BJ (cell line): ENCODE measurements around the gene EDIL3. TPM values are rescaled to one million over a fixed set of nuclear protein-coding genes. Genes with fewer than 3 reads are reported as not detected.

ENCODE experiments used
- CTCF ChIA-PET: fragments of 350-600 bp; formaldehyde crosslinking; extraction: SDS; loops from one replicate; lab custom pipeline; 2021; ENCODE audit warnings: antibody characterized with exemption, inconsistent platforms; lab: Yijun Ruan, JAX
- POLR2A ChIA-PET: fragments of 300-600 bp; sonication (Branson Sonifier 250); formaldehyde crosslinking; extraction: SDS; loops from one replicate; lab custom pipeline; 2021; ENCODE audit warnings: antibody characterized with exemption; lab: Charles Lee
- DNase-seq: peaks from one replicate; pipeline ENCODE4 v3.0.0-alpha.2; 2011; ENCODE audit warnings: low read depth
- H3K27me3 ChIP-seq: 2 replicates; pipeline ENCODE4 v1.6.0; 2011; ENCODE audit warnings: low read length; ENCODE audit not compliant: control insufficient read depth, insufficient read depth
- H3K36me3 ChIP-seq: 2 replicates; pipeline ENCODE4 v1.5.1; 2011; ENCODE audit warnings: low read length; ENCODE audit not compliant: control insufficient read depth, insufficient read depth
- H3K4me3 ChIP-seq: 2 replicates; pipeline ENCODE4 v1.5.1; 2011; ENCODE audit warnings: low read depth, mild to moderate bottlenecking, control low read depth, low read length
- polyA plus RNA-seq: library from polyadenylated mRNA; depleted of rRNA; stranded (reverse); fragments of >200 nt; gene quantifications from 2 replicates; pipeline ENCODE4 v1.2.3, GENCODE V29; 2011
- TF ChIP-seq, protein P1 (sequence below): IDR thresholded peaks from 2 replicates; pipeline ENCODE4 v1.5.1; 2011; ENCODE audit warnings: low read depth, mild to moderate bottlenecking, control low read depth, inconsistent platforms, low read length, moderate library complexity; ENCODE audit not compliant: insufficient read depth

The EDIL3 gene
- polyA plus RNA-seq, 1 experiment: 8.4 TPM

DNA sequence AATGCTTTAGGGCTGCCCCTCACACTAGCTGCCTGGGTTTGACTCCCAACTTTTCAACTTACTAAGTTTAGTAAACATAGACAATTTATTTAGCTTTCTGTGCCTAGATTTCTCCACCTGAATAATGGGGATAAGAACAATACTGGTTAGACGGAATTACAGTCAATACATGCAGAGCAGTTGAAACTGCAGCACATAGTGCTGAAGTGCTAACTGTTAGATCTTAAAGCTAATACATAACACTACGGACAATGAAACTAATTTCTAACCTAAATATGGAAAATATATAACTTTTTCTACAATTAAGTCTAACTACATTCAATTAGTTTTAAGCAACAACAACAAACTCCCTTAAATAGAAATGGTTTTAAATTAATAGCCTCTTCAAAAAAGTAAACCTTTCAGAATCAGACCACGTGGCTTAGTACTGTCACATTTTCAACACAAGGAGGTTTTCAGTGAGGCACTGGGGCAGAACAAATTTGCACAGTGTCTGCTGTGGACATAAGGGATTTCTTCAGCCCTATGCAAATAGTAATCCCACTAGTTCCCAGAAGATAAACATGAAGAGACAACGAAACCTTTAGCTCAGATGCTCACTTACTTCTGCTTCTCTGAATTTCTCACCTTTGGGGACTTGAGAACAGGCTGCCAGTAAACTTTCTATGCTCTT, 293.4 kb downstream of the EDIL3 start:
- H3K4me3 ChIP-seq: no peak overlapping the region
- ChIA-PET POLR2A (no interaction called here), CTCF (no interaction called here)
- TF ChIP-seq, protein P1, sequence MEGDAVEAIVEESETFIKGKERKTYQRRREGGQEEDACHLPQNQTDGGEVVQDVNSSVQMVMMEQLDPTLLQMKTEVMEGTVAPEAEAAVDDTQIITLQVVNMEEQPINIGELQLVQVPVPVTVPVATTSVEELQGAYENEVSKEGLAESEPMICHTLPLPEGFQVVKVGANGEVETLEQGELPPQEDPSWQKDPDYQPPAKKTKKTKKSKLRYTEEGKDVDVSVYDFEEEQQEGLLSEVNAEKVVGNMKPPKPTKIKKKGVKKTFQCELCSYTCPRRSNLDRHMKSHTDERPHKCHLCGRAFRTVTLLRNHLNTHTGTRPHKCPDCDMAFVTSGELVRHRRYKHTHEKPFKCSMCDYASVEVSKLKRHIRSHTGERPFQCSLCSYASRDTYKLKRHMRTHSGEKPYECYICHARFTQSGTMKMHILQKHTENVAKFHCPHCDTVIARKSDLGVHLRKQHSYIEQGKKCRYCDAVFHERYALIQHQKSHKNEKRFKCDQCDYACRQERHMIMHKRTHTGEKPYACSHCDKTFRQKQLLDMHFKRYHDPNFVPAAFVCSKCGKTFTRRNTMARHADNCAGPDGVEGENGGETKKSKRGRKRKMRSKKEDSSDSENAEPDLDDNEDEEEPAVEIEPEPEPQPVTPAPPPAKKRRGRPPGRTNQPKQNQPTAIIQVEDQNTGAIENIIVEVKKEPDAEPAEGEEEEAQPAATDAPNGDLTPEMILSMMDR: no peak
- DNase-seq: no peak
- H3K36me3 ChIP-seq: no peaks in the 10 kb centered on the region
- H3K27me3 ChIP-seq: no peaks in the 10 kb centered on the region

DNA sequence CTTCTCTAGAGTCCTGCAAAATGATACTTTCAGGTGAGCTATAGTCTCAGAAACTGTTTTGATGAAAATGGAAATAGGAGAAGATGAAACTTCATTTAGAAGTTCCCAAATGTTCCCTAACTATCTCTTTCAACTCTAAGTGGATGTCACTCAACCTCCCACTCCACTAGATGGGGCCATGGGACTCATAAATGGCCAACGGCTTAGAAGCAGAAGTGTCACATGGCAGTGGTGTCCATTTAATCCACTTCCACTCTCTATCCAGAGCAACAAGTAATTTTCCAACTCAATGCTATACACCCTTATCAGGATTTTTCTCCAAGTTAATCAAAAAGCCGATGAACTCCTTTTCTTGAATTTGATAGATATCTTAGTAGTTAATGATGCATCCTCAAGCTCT, 295.7 kb downstream of the EDIL3 start:
- TF ChIP-seq, protein P1: no peak
- Histone ChIP-seq H3K27me3 (no peaks in the 10 kb centered on the region), H3K4me3 (no peak overlapping the region), H3K36me3 (no peaks in the 10 kb centered on the region)
- POLR2A ChIA-PET: no interaction called here
- CTCF ChIA-PET: no interaction called here
- no peak for DNase-seq

DNA sequence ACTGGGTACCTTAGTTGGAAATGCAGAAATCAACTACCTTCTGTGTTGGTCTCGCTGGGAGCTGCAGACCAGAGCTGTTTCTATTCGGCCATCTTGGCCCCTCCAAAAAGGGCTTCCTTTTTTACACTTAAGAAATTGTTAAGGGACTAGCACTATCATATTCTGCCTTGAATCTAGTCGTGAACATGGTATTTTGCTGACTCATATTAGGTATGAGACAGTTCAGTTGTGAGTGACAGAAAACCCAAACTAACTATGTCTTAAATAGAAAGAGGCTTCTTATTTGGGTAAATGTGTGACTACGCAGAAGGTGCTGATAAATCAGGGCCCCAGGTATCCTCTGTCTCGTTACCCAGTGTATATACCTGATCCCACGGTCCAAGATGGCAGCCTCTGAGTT, 298.2 kb downstream of the EDIL3 start:
- POLR2A ChIA-PET: no interaction called here
- CTCF ChIA-PET: no interaction called here
- Histone ChIP-seq H3K27me3 (no peaks in the 10 kb centered on the region), H3K36me3 (no peaks in the 10 kb centered on the region), H3K4me3 (no peak overlapping the region)
- TF ChIP-seq, protein P1: no peak
- DNase-seq: no peak

DNA sequence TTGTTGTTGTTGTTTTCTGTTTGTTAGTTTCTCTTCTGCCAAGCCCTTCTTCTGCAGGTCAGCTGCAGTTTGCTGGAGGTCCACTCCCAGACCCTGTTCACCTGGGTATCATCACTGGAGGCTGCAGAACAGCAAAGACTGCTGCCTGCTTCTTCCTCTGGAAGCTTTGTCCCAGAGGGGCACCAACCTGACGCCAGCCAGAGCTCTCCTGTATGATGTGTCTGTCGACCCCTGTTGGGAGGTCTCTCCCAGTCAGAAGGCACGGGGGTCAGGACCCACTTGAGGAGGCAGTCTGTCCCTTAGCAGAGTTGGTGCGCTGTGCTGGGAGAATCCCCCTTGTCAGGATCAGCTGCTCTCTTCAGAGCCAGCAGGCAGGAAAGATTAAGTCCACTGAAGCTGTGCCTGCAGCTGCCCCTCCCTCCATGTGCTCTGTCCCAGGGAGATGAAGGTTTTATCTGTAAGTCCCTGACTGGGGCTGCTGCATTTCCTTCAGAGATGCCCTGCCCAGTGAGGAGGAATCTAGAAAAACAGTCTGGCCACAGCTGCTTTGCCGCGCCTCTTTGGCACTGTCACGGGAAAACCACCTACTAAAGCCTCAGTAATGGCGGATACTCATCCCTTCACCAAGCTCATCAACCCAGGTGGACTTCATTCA, 299.2 kb downstream of the EDIL3 start:
- CTCF ChIA-PET: no interaction called here
- H3K4me3 ChIP-seq: no peak overlapping the region
- TF ChIP-seq, protein P1: no peak
- DNase-seq: no peak
- no peaks in the 10 kb centered on the region for H3K36me3 ChIP-seq
- POLR2A ChIA-PET: no interaction called here
- H3K27me3 ChIP-seq: no peaks in the 10 kb centered on the region

DNA sequence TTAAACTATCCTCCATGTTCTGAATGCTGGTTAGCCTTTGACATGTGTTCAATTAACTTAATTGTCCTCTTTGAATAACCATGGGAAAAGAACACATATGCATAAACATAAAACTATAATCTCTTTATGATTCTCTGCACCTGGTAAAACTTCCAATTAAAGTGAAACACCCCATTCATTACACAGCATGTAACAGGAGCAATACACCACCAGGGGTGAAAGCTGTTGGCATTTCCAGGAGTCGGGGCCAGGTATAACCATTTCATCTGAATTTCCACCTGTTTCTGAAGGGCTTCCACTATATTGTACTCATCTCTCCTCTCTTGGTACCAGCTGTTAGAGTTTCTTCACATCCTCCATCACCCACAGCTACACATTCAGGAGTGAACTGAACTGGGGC, 303.8 kb downstream of the EDIL3 start:
- ChIA-PET CTCF (no interaction called here), POLR2A (no interaction called here)
- H3K36me3 ChIP-seq: no peaks in the 10 kb centered on the region
- DNase-seq: no peak
- no peaks in the 10 kb centered on the region for H3K27me3 ChIP-seq
- TF ChIP-seq, protein P1: no peak
- no peak overlapping the region for H3K4me3 ChIP-seq
